VCaP (cell line): ENCODE data around the gene SIAH1.

Experiments
- H3K27ac ChIP-seq: fragments of 450-650 bp; 2 replicates; pipeline ENCODE4 v1.5.1; 2017
- CTCF ChIP-seq: fragments of 450-650 bp; conservative IDR thresholded peaks from 2 replicates; pipeline ENCODE4 v1.5.1; 2017; ENCODE audit warnings: mild to moderate bottlenecking, moderate library complexity

SIAH1 gene

GRCh38 chr16:48332978-48333377 is 52.2 kb downstream of the SIAH1 start:
- H3K27ac ChIP-seq: no peak overlapping the region
- no peak for TF ChIP-seq CTCF

- TF ChIP-seq CTCF: no peak
- no peak overlapping the region for H3K27ac ChIP-seq
Measured at GRCh38 chr16:48330841-48331192, 54.4 kb downstream of the SIAH1 start.

- no peak overlapping the region for H3K27ac ChIP-seq
- TF ChIP-seq CTCF: no peak
Measured at GRCh38 chr16:48330189-48330840, 54.9 kb downstream of the SIAH1 start.

- no peak for TF ChIP-seq CTCF
- H3K27ac ChIP-seq: no peak overlapping the region
Measured at GRCh38 chr16:48329138-48329537, 56.1 kb downstream of the SIAH1 start.

GRCh38 chr16:48326915-48327314 is 58.3 kb downstream of the SIAH1 start:
- TF ChIP-seq CTCF: no peak
- no peak overlapping the region for H3K27ac ChIP-seq

GRCh38 chr16:48323783-48324775 is 61.1 kb downstream of the SIAH1 start:
- TF ChIP-seq CTCF: no peak
- H3K27ac ChIP-seq: no peak overlapping the region

GRCh38 chr16:48321317-48322036 is 63.7 kb downstream of the SIAH1 start:
- H3K27ac ChIP-seq: no peak overlapping the region
- TF ChIP-seq CTCF: no peak
